Liver (tissue), 9 donors: ENCODE measurements around the gene F5. TPM values are rescaled to one million over a fixed set of nuclear protein-coding genes. Genes with fewer than 3 reads are reported as not detected.

ENCODE experiments used
- DNase-seq: peaks from one replicate; pipeline ENCODE4 v3.0.0-alpha.2; 2017; ENCODE audit warnings: low spot score
- H3K27ac ChIP-seq, 2 donors: one replicate each; pipeline ENCODE4 v1.7.0; 2013; ENCODE audit warnings: inconsistent platforms in 2 of 2, low read length in 2 of 2, control low read depth in 1 of 2, low read depth in 1 of 2, mild to moderate bottlenecking in 1 of 2
- H3K27me3 ChIP-seq, 4 donors: one replicate each; pipeline versions ENCODE4 v1.6.1 to v1.7.0; 2013; ENCODE audit warnings: low read length in 3 of 4, inconsistent platforms in 1 of 4, mild to moderate bottlenecking in 1 of 4, moderate library complexity in 1 of 4; ENCODE audit not compliant: control insufficient read depth in 4 of 4, insufficient read depth in 4 of 4
- H3K36me3 ChIP-seq, 4 donors: one replicate each; pipeline versions ENCODE4 v1.6.1 to v1.7.0; 2013; ENCODE audit warnings: low read length in 3 of 4, mild to moderate bottlenecking in 3 of 4, low read depth in 1 of 4, moderate library complexity in 1 of 4; ENCODE audit not compliant: control insufficient read depth in 4 of 4, insufficient read depth in 3 of 4
- H3K4me1 ChIP-seq, 4 donors: one replicate each; pipeline versions ENCODE4 v1.6.1 to v1.7.0; 2013; ENCODE audit warnings: low read length in 3 of 4, mild to moderate bottlenecking in 3 of 4, moderate library complexity in 1 of 4; ENCODE audit not compliant: control insufficient read depth in 4 of 4, insufficient read depth in 4 of 4
- H3K4me3 ChIP-seq, 3 donors: one replicate each; pipeline versions ENCODE4 v1.6.1 to v1.7.0; 2013; ENCODE audit warnings: low read length in 3 of 3, control low read depth in 1 of 3, low read depth in 1 of 3, mild to moderate bottlenecking in 1 of 3
- H3K9ac ChIP-seq, 2 donors: one replicate each; pipeline ENCODE4 v1.7.0; 2013; ENCODE audit warnings: low read length in 2 of 2, mild to moderate bottlenecking in 2 of 2, moderate library complexity in 2 of 2, control low read depth in 1 of 2, low read depth in 1 of 2
- H3K9me3 ChIP-seq, 4 donors: one replicate each; pipeline versions ENCODE4 v1.6.1 to v1.7.0; 2013; ENCODE audit warnings: low read length in 3 of 4; ENCODE audit not compliant: control insufficient read depth in 4 of 4
- FOXA1 ChIP-seq: IDR thresholded peaks from 2 replicates; pipeline ENCODE4 v1.6.1; 2016; ENCODE audit warnings: antibody characterized with exemption
- FOXA2 ChIP-seq: IDR thresholded peaks from 2 replicates; pipeline ENCODE4 v1.6.1; 2016; ENCODE audit warnings: antibody characterized with exemption
- HNF4A ChIP-seq, 2 donors: conservative IDR thresholded peaks; 2 replicates each; pipeline ENCODE4 v1.6.1; 2016; ENCODE audit warnings: antibody characterized with exemption in 2 of 2, mild to moderate bottlenecking in 2 of 2
- HNF4G ChIP-seq: IDR thresholded peaks from 2 replicates; pipeline ENCODE4 v1.6.1; 2016; ENCODE audit warnings: antibody characterized with exemption
- JUND ChIP-seq, 2 donors: IDR thresholded peaks; 2 replicates each; pipeline ENCODE4 v1.6.1; 2016; ENCODE audit warnings: antibody characterized with exemption in 2 of 2
- NR2F2 ChIP-seq: IDR thresholded peaks from 2 replicates; pipeline ENCODE4 v1.6.1; 2016; ENCODE audit warnings: antibody characterized with exemption
- RAD21 ChIP-seq, 2 donors: IDR thresholded peaks; 2 replicates each; pipeline ENCODE4 v1.6.1; 2016; ENCODE audit warnings: antibody characterized with exemption in 2 of 2, mild to moderate bottlenecking in 2 of 2
- RXRA ChIP-seq, 2 donors: IDR thresholded peaks; 2 replicates each; pipeline ENCODE4 v1.6.1; 2017 to 2018; ENCODE audit warnings: antibody characterized with exemption in 2 of 2, mild to moderate bottlenecking in 1 of 2
- SP1 ChIP-seq: IDR thresholded peaks from 2 replicates; pipeline ENCODE4 v1.6.1; 2018; ENCODE audit warnings: antibody characterized with exemption, mild to moderate bottlenecking
- TAF1 ChIP-seq: conservative IDR thresholded peaks from 2 replicates; pipeline ENCODE4 v1.6.1; 2016; ENCODE audit warnings: antibody characterized with exemption, mild to moderate bottlenecking
- YY1 ChIP-seq: IDR thresholded peaks from 2 replicates; pipeline ENCODE4 v1.6.1; 2016; ENCODE audit warnings: antibody characterized with exemption, mild to moderate bottlenecking
- WGBS: extraction: QIAGEN DNeasy Blood & Tissue Kit; methylation state at CpG from one replicate; pipeline ENCODE4 v1.1.7; 2013; 5-methylcytosine and 5-hydroxymethylcytosine counted together
- polyA plus RNA-seq, 2 donors: library from polyadenylated mRNA; stranded (reverse) in 1 of 2; unstranded in 1 of 2; fragments of 200-250 nt in 1 of 2; fragments of >200 nt in 1 of 2; fragmentation: Nextera tagmentation in 1 of 2; extraction: Ambion mirVana in 1 of 2; gene quantifications; one replicate each; pipeline versions ENCODE4 v1.2.1 to v1.2.3, GENCODE V29; 2013 to 2015
- total RNA-seq, 2 donors: library from RNA; depleted of rRNA; stranded (reverse); fragments of >200 nt; gene quantifications; one replicate each; pipeline ENCODE4 v1.2.3, GENCODE V29; 2014
- TF ChIP-seq, protein P1 (sequence below): IDR thresholded peaks from 2 replicates; pipeline ENCODE4 v1.6.1; 2016; ENCODE audit warnings: antibody characterized with exemption
- TF ChIP-seq, protein P2 (sequence below): fragments of 150-350 bp; IDR thresholded peaks from 2 replicates; pipeline ENCODE4 v1.5.1; 2017; ENCODE audit warnings: improper control_type of control experiment, low read depth, low read length; ENCODE audit not compliant: missing input control
- TF ChIP-seq, protein P3 (sequence below): IDR thresholded peaks from 2 replicates; pipeline ENCODE4 v1.6.1; 2016; ENCODE audit warnings: antibody characterized with exemption
- TF ChIP-seq, protein P4 (sequence below): IDR thresholded peaks from 2 replicates; pipeline ENCODE4 v1.6.1; 2016; ENCODE audit warnings: antibody characterized with exemption
- TF ChIP-seq, protein P5 (sequence below): IDR thresholded peaks from 2 replicates; pipeline ENCODE4 v1.6.1; 2016; ENCODE audit warnings: antibody characterized with exemption, mild to moderate bottlenecking
- donor health status: healthy.
- donor health status: healthy.
- donor health status: healthy.
- donor health status: healthy.
- donor health status: healthy.

The F5 gene
- total and polyA plus RNA-seq, 4 donors: 86.1 to 155 (median 129) TPM

DNA sequence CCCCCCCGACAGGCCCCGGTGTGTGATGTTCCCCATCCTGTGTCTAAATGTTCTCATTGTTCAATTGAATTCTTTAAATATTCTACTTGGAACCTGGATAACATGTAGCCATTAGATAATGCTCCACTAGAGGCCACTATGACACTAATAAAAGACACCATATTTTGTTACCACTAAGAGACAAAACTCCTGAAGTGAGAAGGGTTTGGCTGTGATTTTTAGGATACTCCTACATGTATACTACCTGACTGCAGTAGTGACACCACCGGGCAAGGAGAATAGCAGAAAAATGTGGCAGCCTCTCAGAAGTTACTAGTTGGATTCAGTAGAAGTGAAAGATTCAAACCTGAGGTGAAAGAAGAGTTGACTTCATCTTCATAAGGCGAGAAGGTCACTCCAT, 36.0 kb downstream of the F5 start:
- Histone ChIP-seq H3K4me1 (peaks cover 0 to 3% (median 0%) of the 10 kb centered on the region in 4 donors), H3K36me3 (peaks cover 2 to 67% (median 38%) of the 10 kb centered on the region in 4 donors), H3K27me3 (no peaks in the 10 kb centered on the region), H3K9me3 (no peaks in the 10 kb centered on the region), H3K27ac (no peak overlapping the region), H3K9ac (no peak overlapping the region), H3K4me3 (no peak overlapping the region)
- TF ChIP-seq RAD21 (IDR thresholded peaks at IDR 0.05): peak; percentile 75 to 82
- TF ChIP-seq YY1: no peak
- TF ChIP-seq, protein P1, sequence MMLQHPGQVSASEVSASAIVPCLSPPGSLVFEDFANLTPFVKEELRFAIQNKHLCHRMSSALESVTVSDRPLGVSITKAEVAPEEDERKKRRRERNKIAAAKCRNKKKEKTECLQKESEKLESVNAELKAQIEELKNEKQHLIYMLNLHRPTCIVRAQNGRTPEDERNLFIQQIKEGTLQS: no peak
- TF ChIP-seq, protein P2, sequence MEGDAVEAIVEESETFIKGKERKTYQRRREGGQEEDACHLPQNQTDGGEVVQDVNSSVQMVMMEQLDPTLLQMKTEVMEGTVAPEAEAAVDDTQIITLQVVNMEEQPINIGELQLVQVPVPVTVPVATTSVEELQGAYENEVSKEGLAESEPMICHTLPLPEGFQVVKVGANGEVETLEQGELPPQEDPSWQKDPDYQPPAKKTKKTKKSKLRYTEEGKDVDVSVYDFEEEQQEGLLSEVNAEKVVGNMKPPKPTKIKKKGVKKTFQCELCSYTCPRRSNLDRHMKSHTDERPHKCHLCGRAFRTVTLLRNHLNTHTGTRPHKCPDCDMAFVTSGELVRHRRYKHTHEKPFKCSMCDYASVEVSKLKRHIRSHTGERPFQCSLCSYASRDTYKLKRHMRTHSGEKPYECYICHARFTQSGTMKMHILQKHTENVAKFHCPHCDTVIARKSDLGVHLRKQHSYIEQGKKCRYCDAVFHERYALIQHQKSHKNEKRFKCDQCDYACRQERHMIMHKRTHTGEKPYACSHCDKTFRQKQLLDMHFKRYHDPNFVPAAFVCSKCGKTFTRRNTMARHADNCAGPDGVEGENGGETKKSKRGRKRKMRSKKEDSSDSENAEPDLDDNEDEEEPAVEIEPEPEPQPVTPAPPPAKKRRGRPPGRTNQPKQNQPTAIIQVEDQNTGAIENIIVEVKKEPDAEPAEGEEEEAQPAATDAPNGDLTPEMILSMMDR: peak; percentile 60
- 31% methylated on average over 4 of the region's 4 CpGs for WGBS
- DNase-seq: no peak

DNA sequence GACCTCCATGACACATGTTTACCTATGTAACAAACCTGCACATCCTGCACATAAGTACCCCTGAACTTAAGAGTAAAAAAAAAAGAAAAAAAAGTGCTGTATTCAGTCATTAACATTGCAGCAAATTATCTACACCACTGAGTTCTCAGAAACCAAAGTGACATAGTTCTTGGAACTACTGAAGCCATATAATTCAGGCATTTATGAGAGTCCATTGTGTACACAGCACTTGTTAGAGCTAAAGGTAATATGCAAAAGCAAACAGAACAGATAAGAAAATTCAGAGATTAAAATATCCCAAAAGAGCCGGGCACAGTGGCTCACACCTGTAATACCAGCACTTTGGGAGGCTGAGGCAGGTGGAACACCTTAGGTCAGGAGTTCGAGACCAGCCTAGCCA, 38.0 kb downstream of the F5 start:
- TF ChIP-seq SP1 (no peak), HNF4G (no peak), FOXA2 (no peak), NR2F2 (no peak), JUND (IDR thresholded peaks at IDR 0.05) (no peak), TAF1 (no peak)
- TF ChIP-seq, protein P3, sequence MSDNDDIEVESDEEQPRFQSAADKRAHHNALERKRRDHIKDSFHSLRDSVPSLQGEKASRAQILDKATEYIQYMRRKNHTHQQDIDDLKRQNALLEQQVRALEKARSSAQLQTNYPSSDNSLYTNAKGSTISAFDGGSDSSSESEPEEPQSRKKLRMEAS: no peak
- TF ChIP-seq, protein P4, sequence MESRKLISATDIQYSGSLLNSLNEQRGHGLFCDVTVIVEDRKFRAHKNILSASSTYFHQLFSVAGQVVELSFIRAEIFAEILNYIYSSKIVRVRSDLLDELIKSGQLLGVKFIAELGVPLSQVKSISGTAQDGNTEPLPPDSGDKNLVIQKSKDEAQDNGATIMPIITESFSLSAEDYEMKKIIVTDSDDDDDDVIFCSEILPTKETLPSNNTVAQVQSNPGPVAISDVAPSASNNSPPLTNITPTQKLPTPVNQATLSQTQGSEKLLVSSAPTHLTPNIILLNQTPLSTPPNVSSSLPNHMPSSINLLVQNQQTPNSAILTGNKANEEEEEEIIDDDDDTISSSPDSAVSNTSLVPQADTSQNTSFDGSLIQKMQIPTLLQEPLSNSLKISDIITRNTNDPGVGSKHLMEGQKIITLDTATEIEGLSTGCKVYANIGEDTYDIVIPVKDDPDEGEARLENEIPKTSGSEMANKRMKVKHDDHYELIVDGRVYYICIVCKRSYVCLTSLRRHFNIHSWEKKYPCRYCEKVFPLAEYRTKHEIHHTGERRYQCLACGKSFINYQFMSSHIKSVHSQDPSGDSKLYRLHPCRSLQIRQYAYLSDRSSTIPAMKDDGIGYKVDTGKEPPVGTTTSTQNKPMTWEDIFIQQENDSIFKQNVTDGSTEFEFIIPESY: no peak
- TF ChIP-seq, protein P1: no peak
- WGBS: 62% methylated on average over 2 of the region's 2 CpGs
- H3K36me3 ChIP-seq: peaks cover 2 to 68% (median 45%) of the 10 kb centered on the region in 4 donors
- peaks cover 0 to 3% (median 0%) of the 10 kb centered on the region in 4 donors for H3K4me1 ChIP-seq
- H3K9ac ChIP-seq: no peak overlapping the region
- no peaks in the 10 kb centered on the region for H3K9me3 ChIP-seq
- DNase-seq: no peak
- no peak overlapping the region for H3K27ac ChIP-seq
- no peak overlapping the region for H3K4me3 ChIP-seq
- no peaks in the 10 kb centered on the region for H3K27me3 ChIP-seq

DNA sequence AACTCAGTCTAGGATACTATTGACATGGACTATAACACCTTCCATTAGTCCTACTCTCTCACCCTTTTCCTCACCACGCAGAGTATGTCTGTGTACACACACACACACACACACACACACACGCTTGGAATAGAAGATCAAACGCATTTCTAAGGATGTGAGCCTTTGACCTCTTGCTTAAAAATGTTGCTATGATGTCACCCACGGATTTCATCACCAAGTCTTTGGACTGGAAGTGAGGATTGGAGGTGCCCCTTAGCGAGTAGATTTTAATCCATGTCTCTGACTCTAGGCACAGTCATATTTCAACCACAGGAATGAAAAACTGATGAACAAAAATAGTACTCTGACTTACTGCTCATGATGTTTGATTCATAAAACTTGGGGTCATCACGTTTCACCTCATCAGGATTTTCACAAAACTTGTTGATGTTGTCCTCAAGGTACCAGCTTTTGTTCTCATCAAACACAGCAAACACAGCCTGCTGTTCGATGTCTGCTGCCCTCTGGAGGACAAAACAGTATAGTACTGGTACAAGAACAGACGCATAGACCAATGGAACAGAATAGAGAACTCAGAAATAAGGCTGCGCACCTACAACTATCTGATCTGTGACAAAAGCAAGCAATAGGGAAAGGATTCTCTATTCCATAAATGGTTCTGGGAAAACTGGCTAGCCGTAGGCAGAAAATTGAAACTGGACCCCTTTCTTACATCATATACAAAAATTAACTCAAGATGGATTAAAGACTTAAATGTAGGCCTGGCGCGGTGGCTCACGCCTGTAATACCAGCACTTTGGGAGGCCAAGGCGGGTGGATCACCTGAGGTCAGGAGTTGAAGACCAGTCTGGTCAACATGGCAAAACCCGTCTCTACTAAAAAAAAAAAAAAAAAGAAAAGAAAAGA, 39.9 kb downstream of the F5 start:
- no peak for DNase-seq
- TF ChIP-seq HNF4G (peak; percentile 77), YY1 (peak; percentile 37), JUND (IDR thresholded peaks at IDR 0.05) (peak; percentile 90 to 92), RXRA (IDR thresholded peaks at IDR 0.05) (peak; percentile 84 to 85), HNF4A (conservative IDR thresholded peaks at IDR 0.05) (peak; percentile 90 to 92), NR2F2 (peak; percentile 84), FOXA2 (peak; percentile 75), TAF1 (no peak), FOXA1 (no peak)
- TF ChIP-seq, protein P3: peak; percentile 30
- TF ChIP-seq, protein P5, sequence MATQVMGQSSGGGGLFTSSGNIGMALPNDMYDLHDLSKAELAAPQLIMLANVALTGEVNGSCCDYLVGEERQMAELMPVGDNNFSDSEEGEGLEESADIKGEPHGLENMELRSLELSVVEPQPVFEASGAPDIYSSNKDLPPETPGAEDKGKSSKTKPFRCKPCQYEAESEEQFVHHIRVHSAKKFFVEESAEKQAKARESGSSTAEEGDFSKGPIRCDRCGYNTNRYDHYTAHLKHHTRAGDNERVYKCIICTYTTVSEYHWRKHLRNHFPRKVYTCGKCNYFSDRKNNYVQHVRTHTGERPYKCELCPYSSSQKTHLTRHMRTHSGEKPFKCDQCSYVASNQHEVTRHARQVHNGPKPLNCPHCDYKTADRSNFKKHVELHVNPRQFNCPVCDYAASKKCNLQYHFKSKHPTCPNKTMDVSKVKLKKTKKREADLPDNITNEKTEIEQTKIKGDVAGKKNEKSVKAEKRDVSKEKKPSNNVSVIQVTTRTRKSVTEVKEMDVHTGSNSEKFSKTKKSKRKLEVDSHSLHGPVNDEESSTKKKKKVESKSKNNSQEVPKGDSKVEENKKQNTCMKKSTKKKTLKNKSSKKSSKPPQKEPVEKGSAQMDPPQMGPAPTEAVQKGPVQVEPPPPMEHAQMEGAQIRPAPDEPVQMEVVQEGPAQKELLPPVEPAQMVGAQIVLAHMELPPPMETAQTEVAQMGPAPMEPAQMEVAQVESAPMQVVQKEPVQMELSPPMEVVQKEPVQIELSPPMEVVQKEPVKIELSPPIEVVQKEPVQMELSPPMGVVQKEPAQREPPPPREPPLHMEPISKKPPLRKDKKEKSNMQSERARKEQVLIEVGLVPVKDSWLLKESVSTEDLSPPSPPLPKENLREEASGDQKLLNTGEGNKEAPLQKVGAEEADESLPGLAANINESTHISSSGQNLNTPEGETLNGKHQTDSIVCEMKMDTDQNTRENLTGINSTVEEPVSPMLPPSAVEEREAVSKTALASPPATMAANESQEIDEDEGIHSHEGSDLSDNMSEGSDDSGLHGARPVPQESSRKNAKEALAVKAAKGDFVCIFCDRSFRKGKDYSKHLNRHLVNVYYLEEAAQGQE: no peak

More for the DNA sequence above, 39.9 kb downstream of the F5 start:
- Histone ChIP-seq H3K4me3 (no peak overlapping the region), H3K27me3 (no peaks in the 10 kb centered on the region), H3K9ac (no peak overlapping the region), H3K27ac (peak overlapping the region; percentile 5 to 20), H3K4me1 (peaks cover 0 to 3% (median 0%) of the 10 kb centered on the region in 4 donors), H3K36me3 (peaks cover 4 to 75% (median 49%) of the 10 kb centered on the region in 4 donors), H3K9me3 (no peaks in the 10 kb centered on the region)
- 53% methylated on average over 15 of the region's 15 CpGs for WGBS
